ENCODE measurements around the gene SYNGR2.

The SYNGR2 gene

DNA sequence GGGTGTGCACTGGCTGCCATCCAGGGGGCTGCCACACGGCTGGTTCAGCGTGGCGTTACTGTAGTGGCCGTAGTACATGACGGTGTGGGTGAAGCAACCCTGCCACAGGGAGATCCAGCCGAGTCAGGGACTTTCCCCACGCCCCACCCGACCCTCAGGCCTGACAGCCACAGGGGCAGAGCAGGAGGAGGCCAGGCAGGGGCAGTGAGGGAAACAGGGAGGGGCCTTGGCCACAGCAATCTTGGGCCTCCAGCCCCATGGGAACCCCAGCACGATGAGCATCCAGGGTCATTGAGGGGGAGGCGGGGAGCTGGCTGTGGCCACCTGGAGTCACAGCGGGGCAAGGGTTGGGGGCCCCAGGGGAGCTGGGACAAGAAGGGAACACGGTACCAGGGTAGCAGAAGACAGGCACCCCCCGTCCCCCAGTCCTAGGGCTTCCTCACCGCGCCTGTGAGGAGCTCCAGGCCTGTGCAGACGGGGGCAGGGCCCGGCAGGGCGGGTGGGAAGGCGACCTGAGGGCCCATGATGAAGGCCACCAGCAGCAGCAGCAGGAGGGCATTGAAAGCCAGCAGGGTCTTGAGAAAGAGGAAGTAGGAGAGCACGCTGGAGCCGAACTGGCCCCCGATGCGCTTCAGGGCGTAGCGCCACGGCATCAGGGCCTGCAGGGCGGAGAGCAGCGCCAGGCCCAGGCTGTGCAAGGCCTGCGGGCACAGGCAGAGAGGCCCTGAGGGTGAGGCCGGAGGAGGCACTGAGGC, 44.1 kb upstream of the SYNGR2 start:
- DNase-seq (ENCODE audit: insufficient read length, low spot score): no peak
- TF ChIP-seq PAX5 (IDR thresholded peaks at IDR 0.05; ENCODE audit: insufficient read depth, low read length, severe bottlenecking) (peak; percentile 3), POLR2AphosphoS5 (IDR thresholded peaks at IDR 0.05; ENCODE audit: low read depth, low read length) (no peak), POU2F2 (IDR thresholded peaks at IDR 0.05; ENCODE audit: low read depth, low read length) (0 out of 2 replicates have a peak, but pooled peaks have one; percentile 45), TAF1 (IDR thresholded peaks at IDR 0.05; ENCODE audit: low read depth, low read length) (no peak), POLR2A (IDR thresholded peaks at IDR 0.05; ENCODE audit: low read depth, low read length) (0 out of 2 replicates have a peak, but pooled peaks have one; percentile 12), SPI1 (IDR thresholded peaks at IDR 0.05; ENCODE audit: low read depth, low read length) (peak; percentile 93)
- peak; percentile 98 for FAIRE-seq

DNA sequence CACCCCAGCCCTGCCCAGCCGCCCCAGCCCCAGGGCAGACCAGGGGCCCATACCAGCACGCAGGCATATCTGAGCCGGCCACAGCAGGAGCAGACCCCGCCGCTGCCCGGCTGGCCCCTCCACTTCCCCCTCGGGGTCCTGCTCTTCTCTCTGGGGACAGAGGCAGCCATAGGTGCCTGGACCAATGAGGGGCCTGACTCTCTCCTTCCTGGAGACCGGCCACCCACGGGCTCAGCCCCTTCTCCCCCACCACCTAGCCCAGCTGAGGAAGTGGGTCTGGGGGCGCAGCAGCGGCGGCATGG, 43.6 kb upstream of the SYNGR2 start:
- 0 out of 2 replicates have a peak, but pooled peaks have one; percentile 38 for TF ChIP-seq POLR2A (IDR thresholded peaks at IDR 0.05; ENCODE audit: low read depth, low read length)
- no peak for TF ChIP-seq TAF1 (IDR thresholded peaks at IDR 0.05; ENCODE audit: low read depth, low read length)
- TF ChIP-seq PAX5 (IDR thresholded peaks at IDR 0.05; ENCODE audit: insufficient read depth, low read length, severe bottlenecking): no peak
- no peak for TF ChIP-seq POLR2AphosphoS5 (IDR thresholded peaks at IDR 0.05; ENCODE audit: low read depth, low read length)
- TF ChIP-seq SPI1 (IDR thresholded peaks at IDR 0.05; ENCODE audit: low read depth, low read length): no peak
- DNase-seq (ENCODE audit: insufficient read length, low spot score): no peak
- FAIRE-seq: no peak

DNA sequence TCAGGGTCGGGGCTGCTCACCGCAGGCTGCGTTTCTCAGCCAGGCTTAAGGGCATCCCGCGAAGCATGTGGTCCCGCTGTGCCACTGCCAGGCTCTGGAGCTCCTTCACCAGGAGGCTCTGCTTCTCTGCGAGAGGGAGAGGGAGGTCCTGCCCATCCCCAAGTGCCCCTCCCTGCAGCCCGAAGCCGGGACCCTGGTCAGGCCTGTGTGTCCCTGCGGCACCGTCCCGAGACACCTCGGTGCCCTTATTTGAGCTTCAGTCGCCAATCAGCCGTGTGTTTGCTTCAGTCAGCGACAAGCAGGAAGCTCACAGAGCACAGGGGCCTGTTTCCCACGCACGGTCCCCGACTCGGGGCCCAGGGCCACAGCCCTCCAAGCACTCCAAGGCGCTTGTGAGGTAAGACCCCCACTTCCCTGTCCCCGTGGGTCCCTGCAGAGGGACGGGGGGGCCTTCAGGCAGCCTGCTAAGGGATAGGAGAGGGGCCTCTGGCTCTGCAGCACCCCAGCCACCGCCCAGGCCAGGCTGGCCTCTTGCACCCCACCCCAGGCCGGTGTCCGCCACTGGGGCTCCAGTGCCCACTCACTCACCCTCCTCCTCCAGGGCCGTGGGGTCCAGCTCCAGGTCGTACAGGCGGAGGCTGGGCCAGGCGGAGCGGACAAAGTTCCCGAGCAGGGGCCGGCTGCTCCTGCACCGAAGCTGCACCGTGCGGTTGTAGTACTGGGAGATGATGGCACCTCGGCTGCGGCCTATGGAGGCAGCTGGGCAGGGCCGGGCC, 43.1 kb upstream of the SYNGR2 start:
- TF ChIP-seq POU2F2 (IDR thresholded peaks at IDR 0.05; ENCODE audit: low read depth, low read length) (no peak), POLR2A (IDR thresholded peaks at IDR 0.05; ENCODE audit: low read depth, low read length) (no peak; the same call in 1 of the 2 replicates), POLR2AphosphoS5 (IDR thresholded peaks at IDR 0.05; ENCODE audit: low read depth, low read length) (no peak), PAX5 (IDR thresholded peaks at IDR 0.05; ENCODE audit: insufficient read depth, low read length, severe bottlenecking) (no peak), SPI1 (IDR thresholded peaks at IDR 0.05; ENCODE audit: low read depth, low read length) (no peak), TAF1 (IDR thresholded peaks at IDR 0.05; ENCODE audit: low read depth, low read length) (no peak)
- FAIRE-seq: peak; percentile 82
- DNase-seq (ENCODE audit: insufficient read length, low spot score): no peak

DNA sequence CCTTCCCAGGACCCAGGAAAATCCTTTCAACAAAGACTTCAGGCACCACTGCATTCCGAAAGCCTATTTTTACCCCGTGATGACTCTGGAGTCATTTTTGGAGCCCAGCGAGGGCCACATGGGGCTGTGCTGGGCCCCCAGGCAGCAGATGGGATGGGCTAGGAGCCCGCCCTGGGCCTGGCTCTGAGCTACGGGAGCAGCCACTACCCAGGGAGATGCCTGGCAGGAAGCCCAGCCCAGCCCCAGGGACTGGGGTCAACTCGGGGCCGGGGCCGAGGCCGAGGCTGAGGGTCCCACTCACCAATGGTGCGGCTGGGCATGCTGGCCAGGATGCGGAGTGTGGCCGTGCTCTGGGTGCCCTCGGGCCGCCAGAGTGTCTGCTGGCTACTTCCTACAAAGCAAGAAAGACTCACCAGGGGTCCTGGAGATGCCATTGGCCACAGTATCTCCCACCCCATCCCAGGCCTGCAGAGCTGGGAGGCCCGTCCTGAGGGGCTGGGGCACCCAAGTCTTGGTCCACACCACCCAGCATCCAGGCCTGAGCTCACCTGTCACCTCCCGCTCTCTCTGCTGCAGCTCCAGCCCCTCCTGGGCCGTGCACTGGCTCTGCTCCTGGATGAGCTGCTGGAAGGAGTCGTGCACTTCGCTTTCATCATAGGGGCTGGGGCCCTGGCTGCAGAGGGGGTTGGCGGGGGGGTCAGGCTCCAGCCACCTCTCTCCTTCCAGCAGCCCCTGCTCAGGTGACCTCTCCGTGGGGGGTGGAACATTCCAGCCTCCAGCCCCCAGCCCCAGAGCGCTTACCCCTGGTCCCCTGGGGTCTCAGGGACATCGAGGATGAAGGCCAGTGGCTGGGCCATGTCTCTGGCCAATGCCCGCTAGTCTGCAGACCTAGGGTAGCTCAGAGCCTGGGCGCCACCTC, 42.1 kb upstream of the SYNGR2 start:
- TF ChIP-seq TAF1 (IDR thresholded peaks at IDR 0.05; ENCODE audit: low read depth, low read length) (no peak), POLR2AphosphoS5 (IDR thresholded peaks at IDR 0.05; ENCODE audit: low read depth, low read length) (no peak)
- FAIRE-seq (no peak), DNase-seq (ENCODE audit: insufficient read length, low spot score) (no peak)

DNA sequence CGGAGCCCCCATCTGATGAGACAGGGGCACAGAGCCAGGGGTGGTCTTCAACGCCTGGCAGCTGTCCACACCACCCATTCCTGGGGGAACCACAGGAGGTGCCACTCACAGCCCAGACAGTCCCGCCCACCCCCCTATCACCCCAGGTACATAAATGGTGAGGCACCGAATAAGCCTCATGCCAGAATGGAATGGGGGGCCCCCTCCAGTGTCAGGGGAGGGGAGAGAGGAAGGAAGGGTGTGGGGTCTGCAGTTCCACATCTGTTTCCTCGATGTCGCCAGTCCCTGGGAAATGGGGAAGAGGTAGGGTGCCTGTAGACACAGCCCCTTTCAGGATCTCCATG, 41.5 kb upstream of the SYNGR2 start:
- no peak for FAIRE-seq

DNA sequence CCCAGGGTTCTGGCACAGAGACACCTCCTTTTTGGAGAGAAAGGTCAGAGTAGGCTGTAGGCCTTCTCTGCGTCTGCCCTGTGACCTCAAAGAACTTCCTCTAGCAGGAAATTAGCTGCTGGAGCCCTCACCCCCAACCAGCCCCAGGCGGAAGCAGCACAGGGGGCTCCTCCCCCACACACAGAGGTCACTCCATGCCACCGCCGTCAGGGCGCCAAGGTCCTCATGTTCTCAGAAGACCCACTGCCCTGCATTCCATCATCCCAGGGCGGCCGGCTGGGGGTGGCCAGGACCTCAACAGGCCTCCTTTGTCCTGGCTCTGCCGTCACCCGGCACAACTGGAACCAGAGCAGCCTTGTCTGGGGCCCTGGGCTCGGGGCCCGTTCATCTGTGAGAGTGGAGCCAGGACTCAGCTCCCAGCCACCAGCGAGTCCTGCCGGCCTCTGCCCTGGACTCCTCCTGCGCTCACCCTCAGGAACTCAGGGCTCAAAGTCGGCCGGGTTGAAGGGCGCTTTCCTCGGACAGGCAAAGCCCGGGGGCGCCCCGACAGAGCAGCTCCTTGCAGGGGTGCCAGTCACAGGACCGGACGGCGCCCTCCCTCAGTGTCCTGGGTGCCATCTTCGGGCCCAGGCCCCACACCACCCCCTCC, 41.0 kb upstream of the SYNGR2 start:
- no peak for TF ChIP-seq POU2F2 (IDR thresholded peaks at IDR 0.05; ENCODE audit: low read depth, low read length)
- TF ChIP-seq TAF1 (IDR thresholded peaks at IDR 0.05; ENCODE audit: low read depth, low read length): no peak
- no peak for TF ChIP-seq PAX5 (IDR thresholded peaks at IDR 0.05; ENCODE audit: insufficient read depth, low read length, severe bottlenecking)
- no peak for TF ChIP-seq POLR2A (IDR thresholded peaks at IDR 0.05; ENCODE audit: low read depth, low read length)
- no peak for DNase-seq (ENCODE audit: insufficient read length, low spot score)
- FAIRE-seq: peak; percentile 93

More for the DNA sequence above, 41.5 kb upstream of the SYNGR2 start:
- no peak for DNase-seq (ENCODE audit: insufficient read length, low spot score)
- no peak for TF ChIP-seq POLR2A (IDR thresholded peaks at IDR 0.05; ENCODE audit: low read depth, low read length)
- no peak for TF ChIP-seq TAF1 (IDR thresholded peaks at IDR 0.05; ENCODE audit: low read depth, low read length)
- TF ChIP-seq POU2F2 (IDR thresholded peaks at IDR 0.05; ENCODE audit: low read depth, low read length): no peak
- TF ChIP-seq PAX5 (IDR thresholded peaks at IDR 0.05; ENCODE audit: insufficient read depth, low read length, severe bottlenecking): no peak
- no peak for TF ChIP-seq SPI1 (IDR thresholded peaks at IDR 0.05; ENCODE audit: low read depth, low read length)
- no peak for TF ChIP-seq POLR2AphosphoS5 (IDR thresholded peaks at IDR 0.05; ENCODE audit: low read depth, low read length)

DNA sequence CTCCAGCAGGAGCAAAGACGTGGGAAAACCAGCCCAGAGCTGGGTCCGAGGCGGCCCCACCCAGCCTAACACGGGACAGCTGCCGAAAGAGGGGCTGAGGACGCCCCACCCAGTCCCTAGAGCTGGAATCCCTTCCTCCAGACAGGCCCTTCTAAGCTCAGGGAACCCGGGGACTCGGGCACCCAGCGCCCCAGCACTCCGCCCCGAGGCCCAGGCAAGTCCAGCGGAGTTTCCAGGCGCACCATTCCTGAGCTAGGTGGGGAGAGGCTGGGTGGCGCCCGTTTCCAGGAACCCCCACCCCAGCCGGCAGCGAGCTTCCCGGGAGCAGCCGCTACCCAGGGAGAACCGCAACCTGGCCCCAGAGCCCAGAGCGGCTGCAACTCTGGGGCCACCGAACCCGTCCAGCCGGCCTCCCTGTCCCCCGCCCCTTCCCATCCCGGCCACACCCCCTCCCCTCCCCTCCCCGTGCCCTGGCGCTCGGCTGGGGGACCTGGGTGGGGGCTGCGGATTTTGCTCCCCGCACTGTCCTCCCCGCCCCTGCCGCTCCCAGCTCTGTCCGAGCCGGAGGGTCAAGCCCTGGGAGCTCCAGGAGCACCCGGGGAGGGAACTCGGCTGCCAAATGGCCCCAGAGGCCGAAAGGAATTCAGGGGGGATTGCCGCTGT, 40.4 kb upstream of the SYNGR2 start:
- TF ChIP-seq POLR2AphosphoS5 (IDR thresholded peaks at IDR 0.05; ENCODE audit: low read depth, low read length) (no peak), PAX5 (IDR thresholded peaks at IDR 0.05; ENCODE audit: insufficient read depth, low read length, severe bottlenecking) (no peak), SPI1 (IDR thresholded peaks at IDR 0.05; ENCODE audit: low read depth, low read length) (no peak), POU2F2 (IDR thresholded peaks at IDR 0.05; ENCODE audit: low read depth, low read length) (no peak), TAF1 (IDR thresholded peaks at IDR 0.05; ENCODE audit: low read depth, low read length) (no peak), POLR2A (IDR thresholded peaks at IDR 0.05; ENCODE audit: low read depth, low read length) (no peak)
- FAIRE-seq (no peak), DNase-seq (ENCODE audit: insufficient read length, low spot score) (no peak)

DNA sequence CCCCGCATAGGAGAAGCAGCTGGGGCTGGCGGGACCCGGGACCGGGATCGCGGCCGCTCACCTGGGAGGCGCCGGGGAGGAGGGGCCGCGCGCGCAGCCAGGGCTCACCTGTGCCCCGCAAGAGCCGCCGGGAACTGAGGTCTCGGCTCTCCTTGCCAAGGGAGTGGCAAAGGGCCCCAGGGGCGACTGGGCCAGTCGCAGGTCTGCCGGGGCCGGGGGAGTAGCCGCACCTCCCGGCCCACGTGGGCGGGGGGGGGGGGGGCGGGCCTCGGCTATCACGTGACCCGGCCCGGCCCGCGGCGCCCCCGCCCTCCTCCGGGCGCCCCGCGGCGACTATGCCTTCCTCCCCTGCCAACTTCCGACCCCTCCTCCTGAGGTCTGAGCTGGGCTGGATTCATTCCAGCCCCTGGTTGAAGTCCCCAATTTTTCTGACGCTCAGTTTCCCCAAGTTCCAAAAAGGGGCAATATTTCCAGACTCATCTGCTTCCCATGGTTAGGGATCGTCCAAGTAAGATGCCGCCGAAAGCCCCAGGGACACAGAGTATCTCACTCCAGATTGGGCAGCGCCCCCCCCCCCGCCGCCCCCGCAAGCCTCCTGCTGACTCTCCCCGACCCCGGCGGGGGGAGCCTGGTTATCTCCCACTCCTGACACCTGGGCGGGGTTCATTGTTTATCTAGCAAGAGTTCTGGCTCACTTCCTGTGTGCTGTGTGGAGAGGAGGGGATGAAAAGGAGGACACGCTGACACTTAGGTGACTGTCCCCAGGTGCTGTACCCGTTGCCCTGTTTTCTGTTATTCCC, 39.6 kb upstream of the SYNGR2 start, which contains the start of gene TMC6:
Gene TMC6 (minus strand): TSS at position 205 of the 800 bp plus-strand sequence. CDS start 1,923 bp downstream, outside the sequence.
- DNase-seq (ENCODE audit: insufficient read length, low spot score) (peak; percentile 81), FAIRE-seq (peak; percentile 86)

More for the DNA sequence above, 39.6 kb upstream of the SYNGR2 start, which contains the start of gene TMC6:
- TF ChIP-seq TAF1 (IDR thresholded peaks at IDR 0.05; ENCODE audit: low read depth, low read length) (no peak), POLR2A (IDR thresholded peaks at IDR 0.05; ENCODE audit: low read depth, low read length) (no peak; the same call in 1 of the 2 replicates), SPI1 (IDR thresholded peaks at IDR 0.05; ENCODE audit: low read depth, low read length) (no peak; the same call in 1 of the 2 replicates), PAX5 (IDR thresholded peaks at IDR 0.05; ENCODE audit: insufficient read depth, low read length, severe bottlenecking) (no peak)
